ENCODE measurements around the gene HEPHL1.
A peak's percentile ranks its signal among the peaks of the same experiment; 100 is the strongest.
"Not testable (repeated sequence)": the region's sequence is repeated elsewhere in the genome, so short reads cannot be mapped to it uniquely, and the experiment has no call there.

The HEPHL1 gene

GRCh38 chr11:94089341-94089740 lies 68.2 kb downstream of the HEPHL1 start:
- DNase-seq, result no peak

- DNase-seq, result no peak
Observed at GRCh38 chr11:94090401-94090800, 69.2 kb downstream of the HEPHL1 start.

- DNase-seq, result no peak
Observed at GRCh38 chr11:94091091-94091490, 69.9 kb downstream of the HEPHL1 start.

GRCh38 chr11:94100253-94100652 lies 79.1 kb downstream of the HEPHL1 start:
- no peak for DNase-seq

GRCh38 chr11:94103471-94103870 lies 82.3 kb downstream of the HEPHL1 start:
- DNase-seq, result no peak

GRCh38 chr11:94104734-94105133 lies 83.6 kb downstream of the HEPHL1 start:
- no peak for DNase-seq

GRCh38 chr11:94106716-94107115 lies 85.6 kb downstream of the HEPHL1 start:
- DNase-seq, result no peak

GRCh38 chr11:94107363-94107762 lies 86.2 kb downstream of the HEPHL1 start:
- no peak for DNase-seq

- DNase-seq, result no peak
Observed at GRCh38 chr11:94111241-94111640, 90.1 kb downstream of the HEPHL1 start.

- DNase-seq, result no peak
Observed at GRCh38 chr11:94111660-94112059, 90.5 kb downstream of the HEPHL1 start.

- DNase-seq, result no peak
Observed at GRCh38 chr11:94112206-94112953, 91.2 kb downstream of the HEPHL1 start.

- DNase-seq, result no peak
Observed at GRCh38 chr11:94117197-94117574, 96.0 kb downstream of the HEPHL1 start.

- no peak for DNase-seq
Observed at GRCh38 chr11:94117871-94118270, 96.7 kb downstream of the HEPHL1 start.

GRCh38 chr11:94119676-94120075 lies 98.5 kb downstream of the HEPHL1 start:
- not testable (repeated sequence) for DNase-seq

- DNase-seq, result not testable (repeated sequence)
Observed at GRCh38 chr11:94120516-94120915, 99.4 kb downstream of the HEPHL1 start.

GRCh38 chr11:94120946-94121345 lies 99.8 kb downstream of the HEPHL1 start:
- DNase-seq, result no peak

- no peak for DNase-seq
Observed at GRCh38 chr11:94125407-94126115, 104.4 kb downstream of the HEPHL1 start.

- no peak for DNase-seq
Observed at GRCh38 chr11:94127638-94128037, 106.5 kb downstream of the HEPHL1 start.

- no peak for DNase-seq
Observed at GRCh38 chr11:94128291-94128745, 107.2 kb downstream of the HEPHL1 start.

- peak; percentile 51 to 87 (median 62) for DNase-seq
Observed at GRCh38 chr11:94128746-94129511, 107.8 kb downstream of the HEPHL1 start, which contains the start of gene PANX1. PANX1 (plus strand) TSS chr11:94128841; CDS start chr11:94129313, 472 bp downstream.

GRCh38 chr11:94129512-94130297 lies 108.6 kb downstream of the HEPHL1 start:
- peak in 1 of 5 donors; percentile 38 for DNase-seq

- no peak for DNase-seq
Observed at GRCh38 chr11:94130298-94131046, 109.3 kb downstream of the HEPHL1 start.

Measured in T-helper 1 cell (primary cell).